SHP77 (cell line): ENCODE measurements around the gene MPP2.
"Not testable (repeated sequence)": the region's sequence is repeated elsewhere in the genome, so short reads cannot be mapped to it uniquely, and the experiment has no call there.

ENCODE experiments used
- DNase-seq, 2 experiments: peaks; one replicate each; lab custom pipeline; 2025; lab: John Stamatoyannopoulos, UW

MPP2 gene

DNA sequence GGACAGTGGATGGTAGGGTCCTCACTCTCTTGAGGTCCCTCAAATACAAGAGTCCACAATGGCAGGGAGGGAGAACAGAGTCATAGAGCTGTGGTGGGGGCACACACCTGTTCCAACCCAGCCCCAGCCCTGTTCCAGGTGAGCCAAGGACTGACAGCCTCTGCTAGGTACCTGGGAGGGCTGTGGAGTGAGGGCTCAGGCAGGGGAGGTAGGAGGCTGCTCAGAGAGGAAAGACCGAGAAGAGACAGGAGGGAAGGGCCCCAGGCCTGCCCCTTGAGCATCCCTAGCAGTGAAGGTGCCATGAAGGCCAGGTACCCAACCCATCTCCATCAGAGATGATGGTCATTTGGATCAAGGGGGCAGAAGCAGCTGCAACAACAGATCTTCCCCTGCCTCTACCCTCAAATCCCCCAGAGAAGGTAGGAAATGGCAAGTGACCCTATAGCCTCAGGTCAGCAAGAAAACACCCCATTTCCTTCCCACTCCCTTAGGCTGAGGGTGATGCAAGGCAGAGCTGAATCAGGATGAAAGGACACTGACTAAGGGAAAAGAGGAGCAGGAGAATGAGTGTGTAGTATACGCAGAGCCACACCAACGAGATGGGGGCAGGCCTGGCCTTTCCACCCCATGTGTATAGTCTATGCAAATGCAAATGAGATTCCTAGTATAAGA lies 31.7 kb downstream of the MPP2 start:
- no peak for DNase-seq

DNA sequence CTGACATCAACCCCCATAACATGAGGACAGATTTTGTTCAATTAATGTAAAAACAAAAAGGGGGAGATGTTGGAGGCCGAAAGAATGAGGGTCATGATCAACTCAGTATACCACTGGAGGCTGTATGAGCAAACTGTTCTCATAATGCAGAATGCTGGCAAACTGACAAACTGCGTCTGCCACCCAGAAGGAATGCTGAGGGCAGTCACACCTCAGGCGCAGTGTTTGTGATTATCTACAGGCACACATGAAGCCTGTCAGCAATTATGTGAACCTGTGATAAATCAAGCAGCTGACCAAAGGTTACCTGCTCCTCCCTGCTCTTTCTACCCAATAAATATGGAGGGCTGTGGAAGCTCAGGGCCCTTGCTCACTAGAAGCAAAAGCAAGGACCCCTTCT lies 33.0 kb downstream of the MPP2 start:
- no peak for DNase-seq

DNA sequence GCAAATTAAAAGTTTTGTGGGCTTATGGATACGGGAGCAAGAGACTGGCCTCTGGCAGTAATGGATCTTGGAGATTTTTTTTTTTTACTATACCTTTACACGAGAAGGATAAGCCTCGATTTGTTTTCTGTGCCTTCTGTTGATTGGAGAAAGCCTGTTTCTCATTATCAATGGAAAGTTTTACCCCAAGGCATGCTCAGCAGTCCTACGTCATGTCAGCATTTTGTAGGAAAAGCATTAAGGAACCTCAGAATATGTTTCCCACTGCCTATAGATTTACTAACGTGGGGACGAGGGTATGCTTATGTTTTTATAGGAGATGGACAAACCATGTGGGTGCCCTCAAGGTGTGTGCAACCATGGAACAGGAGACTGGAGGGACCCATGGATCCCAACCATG lies 33.5 kb downstream of the MPP2 start:
- DNase-seq, result no peak

DNA sequence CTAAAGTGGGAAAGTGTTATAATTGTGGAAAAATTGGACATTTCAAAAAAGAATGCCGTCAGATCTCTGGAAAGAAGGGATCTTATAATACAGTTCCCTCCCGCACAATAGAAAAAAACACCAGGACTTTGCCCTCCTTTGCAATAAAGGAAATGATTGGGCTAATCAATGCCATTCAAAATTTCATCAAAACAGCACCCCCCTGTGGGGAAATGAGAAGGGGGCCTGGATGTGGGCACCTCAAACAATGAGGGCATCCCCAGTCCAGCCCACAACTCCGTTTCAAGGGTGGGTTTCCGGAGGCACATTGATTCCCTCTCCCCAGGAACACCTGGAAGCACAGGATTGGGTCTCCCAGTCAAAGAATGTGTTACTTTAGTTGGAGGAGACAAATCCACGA lies 34.2 kb downstream of the MPP2 start:
- no peak for DNase-seq

DNA sequence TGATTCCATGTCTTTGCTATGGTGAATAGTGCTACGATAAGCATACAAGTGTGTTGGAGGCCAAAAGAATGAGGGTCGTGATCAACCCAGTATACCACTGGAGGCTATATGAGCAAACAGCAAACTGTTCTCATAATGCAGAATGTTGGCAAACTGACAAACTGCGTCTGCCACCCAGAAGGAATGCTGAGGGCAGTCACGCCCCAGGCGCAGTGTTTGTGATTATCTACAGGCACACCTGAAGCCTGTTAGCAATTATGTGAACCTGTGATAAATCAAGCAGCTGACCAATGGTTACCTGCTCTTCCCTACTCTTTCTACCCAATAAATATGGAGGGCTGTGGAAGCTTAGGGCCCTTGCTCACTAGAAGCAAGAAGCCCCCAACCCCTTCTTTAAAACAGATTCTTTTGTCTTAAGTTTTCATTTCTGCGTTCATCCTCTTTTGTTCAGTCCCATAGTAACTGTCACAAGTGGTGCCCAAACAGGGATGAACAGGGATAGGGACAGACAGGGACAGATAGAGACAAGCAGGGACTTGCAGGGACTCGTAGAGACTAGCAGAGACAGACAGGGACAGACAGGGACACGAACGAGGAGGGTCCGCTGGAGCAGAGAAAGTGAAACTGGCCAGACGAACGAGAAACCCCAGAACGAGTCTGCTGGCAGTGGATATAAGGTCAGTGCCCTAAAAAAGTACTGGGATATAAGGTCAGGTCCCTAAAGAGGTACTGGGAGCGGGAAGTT lies 35.2 kb downstream of the MPP2 start:
- DNase-seq, result peak in 1 of 2 experiments; percentile 4

DNA sequence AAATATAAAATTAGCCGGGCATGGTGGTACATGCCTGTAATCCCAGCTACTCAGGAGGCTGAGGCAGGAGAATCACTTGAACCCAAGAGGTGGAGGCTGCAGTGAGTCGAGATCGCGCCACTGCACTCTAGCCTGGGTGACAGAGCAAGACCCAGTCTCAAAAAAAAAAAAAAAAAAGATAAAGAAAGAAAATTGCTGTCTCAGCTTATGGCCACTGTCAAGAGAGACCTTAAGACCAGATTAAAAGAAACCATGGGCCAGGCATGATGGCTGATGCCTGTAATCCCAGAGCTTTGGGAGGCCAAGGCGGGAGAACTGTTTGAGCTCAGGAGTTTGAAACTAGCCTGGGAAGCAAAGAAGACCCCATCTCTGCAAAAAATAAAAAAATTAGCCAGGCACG lies 38.3 kb downstream of the MPP2 start:
- DNase-seq, result not testable (repeated sequence)

DNA sequence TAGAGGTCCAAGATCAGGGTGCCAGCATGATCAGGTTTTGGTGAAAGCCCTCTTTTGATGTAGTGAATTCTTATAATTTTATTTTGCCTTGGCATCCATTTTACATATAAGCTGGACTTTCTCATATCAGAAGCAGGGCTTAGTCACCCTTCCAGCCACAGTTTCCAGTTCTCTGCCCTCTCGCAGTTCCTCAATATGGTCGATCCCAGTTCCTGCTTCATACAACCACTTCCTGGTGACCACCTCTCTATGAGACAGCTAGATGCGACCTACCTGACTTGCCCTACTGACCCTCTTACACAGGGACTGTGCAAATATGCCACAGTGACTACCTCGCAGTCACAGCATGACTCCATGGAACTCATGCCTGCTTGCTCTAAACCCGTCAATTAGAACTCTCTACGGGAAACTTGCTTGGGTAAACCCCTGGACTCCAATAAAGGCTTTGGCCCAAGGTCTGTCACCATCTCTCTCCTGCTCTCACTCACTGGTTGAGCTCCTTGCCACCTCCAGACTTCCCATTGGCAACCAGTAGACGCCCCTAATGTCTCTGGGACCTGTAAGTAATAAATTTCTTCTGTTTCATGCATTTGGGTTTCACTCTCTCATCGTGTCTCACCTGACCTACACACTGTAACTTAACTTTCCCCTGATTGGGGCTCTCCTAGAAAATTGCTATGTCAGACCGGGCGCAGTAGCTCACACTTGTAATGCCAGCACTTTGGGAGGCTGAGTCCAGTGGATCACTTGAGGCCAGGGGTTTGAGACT lies 38.9 kb downstream of the MPP2 start:
- DNase-seq, result no peak

DNA sequence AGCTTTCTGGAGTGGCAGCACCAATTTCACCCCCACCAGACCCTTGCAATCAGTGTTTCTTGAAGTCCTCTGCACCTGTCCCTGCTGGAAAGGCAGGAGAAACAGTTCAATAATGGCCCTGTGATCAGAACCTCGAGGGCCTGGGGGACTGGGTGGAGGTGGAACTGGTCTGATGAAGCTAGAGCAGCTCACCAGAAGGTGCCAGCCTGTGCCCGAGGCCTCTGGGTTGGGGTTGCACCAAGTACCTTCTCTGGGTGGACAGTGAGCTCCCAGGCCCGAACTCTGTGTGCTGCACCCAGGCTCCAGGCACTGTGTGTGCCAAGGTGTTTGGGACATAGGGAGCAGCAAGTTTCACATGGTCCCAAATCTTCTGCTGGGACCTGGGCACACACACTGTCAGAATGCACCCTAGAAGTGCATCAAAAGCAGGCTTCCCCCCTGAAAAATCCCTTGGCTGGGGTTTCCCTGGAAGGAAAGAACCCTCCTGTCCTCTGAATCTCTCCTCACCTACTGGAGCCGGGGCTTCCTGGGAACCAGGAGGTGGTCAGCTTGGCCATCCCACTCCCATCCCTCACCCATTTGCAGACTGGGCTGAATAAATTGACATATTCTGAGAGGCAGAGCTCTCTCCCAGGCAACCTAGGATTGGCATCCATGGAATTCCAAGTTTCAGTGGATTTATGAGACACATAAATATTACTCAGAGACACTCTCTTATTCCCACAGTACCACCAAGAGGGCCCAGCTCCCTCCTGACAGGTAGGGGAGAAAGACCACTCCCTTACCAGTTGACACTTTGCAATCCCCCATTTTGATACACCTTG lies 43.0 kb downstream of the MPP2 start:
- no peak for DNase-seq

DNA sequence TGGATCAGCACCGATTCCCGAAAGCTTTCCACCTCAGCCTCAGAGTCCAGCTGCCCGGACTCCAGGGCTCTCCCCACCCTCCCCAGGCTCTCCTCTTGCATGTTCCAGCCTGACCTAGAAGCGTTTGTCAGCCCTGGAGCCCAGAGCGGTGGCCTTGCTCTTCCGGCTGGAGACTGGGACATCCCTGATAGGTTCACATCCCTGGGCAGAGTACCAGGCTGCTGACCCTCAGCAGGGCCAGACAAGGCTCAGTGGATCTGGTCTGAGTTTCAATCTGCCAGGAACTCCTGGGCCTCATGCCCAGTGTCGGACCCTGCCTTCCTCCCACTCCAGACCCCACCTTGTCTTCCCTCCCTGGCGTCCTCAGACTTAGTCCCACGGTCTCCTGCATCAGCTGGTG lies 45.4 kb downstream of the MPP2 start:
- no peak for DNase-seq

DNA sequence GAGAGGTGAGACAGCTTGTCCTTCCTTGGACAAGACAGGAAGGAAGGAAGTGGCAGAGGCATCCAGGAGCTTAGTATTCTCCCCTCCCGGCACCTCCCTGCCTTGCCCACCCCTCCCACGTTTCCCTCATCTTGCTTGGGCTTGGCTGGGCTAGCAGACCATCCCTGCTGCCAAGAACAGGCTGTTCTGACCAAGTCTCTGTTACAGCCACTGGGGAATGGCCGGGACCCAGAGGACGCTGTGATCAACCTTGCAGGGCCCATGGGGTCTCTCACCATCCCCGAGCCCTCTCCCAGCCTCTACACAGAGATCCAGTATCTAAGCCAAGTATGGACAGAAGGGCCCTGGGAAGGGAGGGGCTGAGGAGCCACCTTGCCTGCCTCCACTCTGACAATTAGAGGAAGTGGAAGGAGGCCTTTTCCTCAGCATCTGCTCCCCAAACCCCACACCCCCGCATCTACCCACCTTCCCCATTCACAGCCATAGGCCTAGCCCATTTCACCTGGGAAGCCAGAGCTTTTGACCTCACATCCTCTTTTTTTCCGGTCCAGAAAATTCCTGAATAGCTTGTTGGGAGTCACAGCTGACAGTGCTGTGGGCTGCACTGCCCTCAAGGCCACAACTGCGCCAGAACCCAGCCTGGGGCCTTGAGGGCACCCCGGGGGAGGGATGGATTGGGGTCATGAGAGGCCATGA lies 46.3 kb downstream of the MPP2 start:
- DNase-seq, result no peak

DNA sequence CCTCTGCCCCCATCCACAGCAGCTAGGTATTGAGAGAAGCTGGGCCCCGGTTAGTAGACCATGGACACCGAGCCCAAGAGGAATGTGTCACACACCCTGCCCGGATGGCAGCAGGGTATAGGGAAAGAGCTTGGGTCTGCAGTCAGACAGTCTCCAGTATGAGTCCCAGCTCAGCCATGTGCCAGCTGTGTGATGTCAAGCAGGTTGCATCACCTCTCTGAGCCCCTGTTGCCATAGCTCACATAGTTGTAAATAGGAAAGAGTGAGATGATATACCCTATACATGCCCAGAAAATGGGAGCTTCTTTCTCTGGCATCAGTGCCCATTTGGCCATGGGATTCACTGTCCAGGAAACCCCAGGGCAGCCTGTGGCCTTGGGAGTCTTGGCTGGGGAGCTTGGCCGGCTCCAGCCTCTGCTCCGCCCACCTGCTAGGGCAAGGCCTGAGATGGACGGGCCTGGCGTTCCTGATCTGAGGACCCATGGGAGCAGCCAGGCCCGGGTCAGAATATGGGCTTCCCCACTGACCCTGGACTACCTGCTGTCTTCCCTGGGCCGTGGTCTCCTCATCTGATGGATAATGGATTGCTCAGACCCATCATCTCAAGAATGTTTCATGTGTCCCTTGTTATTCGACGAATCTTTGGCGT lies 47.1 kb downstream of the MPP2 start:
- no peak for DNase-seq

DNA sequence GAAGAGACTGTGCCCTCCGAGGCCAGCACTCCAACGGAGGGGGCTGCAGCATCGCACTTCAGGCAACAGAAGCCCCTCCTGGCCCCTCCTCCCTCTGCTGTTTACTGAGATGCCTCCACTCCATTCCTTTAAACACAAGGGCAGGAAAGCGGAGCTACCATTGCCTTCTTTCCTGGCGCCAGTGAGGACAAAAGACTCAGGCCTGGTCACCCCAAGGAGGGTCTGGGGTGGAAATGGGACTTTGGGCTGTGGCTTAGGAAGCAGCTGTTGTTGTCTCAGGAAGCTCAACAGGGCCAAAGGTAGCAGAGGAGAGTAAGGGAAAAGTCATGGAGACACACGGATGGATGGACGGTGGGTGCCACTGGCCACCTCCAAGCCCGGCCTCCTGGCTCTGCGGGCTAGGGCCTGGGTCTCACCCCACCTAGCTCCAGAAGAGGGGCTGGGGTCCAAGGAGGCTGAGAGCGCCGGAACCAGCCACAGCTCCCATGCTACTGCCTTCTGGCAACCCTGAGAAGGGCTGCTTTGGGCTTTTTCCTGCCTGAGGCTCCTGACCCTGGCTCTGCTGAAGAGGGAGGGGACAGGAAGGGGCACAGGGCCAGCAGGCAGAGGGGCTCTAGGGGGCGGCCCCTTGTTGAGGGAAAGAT lies 49.3 kb downstream of the MPP2 start:
- DNase-seq, result no peak

DNA sequence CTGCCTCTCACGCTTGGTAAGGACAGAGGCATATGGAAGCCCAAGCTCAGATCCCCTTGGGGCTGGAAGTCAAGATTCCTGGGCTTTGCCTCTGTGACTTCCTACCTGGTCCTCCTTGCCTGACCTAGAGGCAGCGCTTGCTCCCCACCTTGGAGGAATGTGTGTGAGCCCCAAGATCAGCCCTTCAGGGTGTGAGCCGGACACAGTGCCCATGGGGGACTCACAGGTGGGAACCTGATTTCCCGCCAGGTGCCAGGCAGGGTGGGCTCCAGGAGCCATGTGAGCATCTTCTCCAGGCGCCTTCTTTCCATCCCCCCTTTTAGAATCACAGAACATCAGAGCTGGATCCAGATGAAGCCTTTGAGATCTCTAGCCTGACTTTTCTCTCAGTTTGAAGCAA lies 50.2 kb downstream of the MPP2 start:
- no peak for DNase-seq

DNA sequence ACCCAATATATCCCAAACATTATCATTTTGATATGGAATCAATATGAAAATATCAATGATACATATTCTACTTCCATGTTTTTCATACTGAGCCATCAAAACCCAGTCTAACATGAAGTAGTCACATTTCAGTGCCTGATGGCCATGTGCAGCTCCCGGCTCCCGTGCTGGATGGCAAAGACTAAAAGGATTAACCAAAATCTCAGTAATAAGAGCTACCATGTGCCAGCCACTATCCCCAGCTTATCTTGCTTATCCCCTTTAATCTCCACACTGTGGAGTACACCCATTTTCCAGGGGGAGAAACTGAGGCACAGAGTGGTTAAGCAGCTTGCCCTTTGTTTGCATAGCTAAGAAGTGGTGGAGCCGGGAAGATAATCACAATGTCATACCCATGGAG lies 51.2 kb downstream of the MPP2 start:
- DNase-seq, result no peak

DNA sequence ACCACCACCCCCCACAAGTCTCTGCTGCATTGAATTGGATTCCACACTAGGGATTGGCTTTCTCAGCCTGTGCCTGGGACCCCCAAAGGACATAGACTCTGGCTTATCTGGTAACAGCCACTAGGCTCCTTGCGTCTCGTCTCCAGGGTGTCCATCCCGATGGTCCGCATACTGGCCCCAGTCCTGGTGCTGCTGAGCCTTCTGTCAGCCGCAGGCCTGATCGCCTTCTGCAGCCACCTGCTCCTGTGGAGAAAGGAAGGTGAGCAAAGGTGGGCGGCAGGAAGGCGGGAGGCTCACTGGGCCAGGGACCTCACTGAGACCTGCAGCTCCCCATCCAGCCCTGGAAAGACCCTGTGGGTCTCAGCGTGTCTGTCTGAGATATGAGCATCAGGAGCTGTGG lies 52.3 kb downstream of the MPP2 start:
- DNase-seq, result no peak

DNA sequence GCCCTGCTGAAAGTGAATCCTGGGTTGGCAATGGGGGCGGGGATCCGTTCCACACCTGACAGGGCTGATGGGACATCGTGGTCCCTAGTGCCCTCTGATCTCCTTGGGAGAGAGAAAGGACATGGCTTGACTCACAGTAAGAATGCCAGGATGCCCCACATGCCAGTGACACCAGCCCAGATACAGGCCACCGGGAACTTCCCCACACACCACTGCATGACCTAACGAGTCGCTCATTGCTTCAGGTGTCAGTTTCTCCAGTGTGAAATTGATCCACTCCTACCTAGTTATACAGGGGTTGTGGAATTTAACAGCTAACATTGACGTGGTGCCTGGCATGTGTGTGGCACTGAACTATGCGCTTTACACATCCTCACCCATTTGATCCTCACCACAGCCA lies 52.8 kb downstream of the MPP2 start:
- DNase-seq, result no peak

DNA sequence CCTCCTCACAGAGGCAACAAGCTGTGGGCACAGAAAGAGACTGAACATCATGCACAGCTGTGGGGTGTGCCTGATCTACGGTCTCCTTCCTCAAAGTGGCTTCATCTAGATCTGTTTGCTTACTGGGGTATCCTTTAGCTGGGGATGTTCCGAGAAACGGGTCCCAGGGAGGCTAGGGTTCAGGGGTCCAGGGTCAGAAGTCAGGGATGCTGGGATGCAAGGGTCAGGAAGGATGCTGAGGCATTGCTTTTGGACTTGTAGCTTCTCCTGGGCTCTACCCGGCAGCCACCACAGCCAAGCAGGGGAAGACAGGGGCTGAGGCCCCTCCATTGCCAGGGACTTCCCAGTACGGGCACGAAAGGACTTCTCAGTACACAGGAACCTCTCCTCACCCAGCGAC lies 53.8 kb downstream of the MPP2 start:
- DNase-seq, result no peak

DNA sequence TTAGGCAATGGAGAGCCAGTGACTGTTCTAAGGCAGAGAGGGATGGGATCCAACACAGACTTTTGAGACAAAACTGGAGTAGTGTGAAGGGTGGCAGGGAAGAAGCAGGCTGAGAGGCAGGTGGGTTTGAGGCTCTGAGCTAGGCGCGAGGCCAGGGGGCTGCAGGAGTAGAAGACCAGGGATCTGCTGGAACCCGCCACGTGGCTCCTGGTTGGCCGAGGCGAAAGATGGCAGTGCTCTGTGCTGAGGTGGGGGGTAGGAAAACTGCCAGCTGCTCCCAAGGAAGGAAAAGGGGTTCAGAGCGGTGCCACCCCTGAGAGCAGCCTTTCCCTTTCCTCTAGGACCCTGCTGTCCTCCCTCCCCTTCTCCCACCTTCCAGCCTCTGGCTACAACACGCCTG lies 54.8 kb downstream of the MPP2 start:
- no peak for DNase-seq

DNA sequence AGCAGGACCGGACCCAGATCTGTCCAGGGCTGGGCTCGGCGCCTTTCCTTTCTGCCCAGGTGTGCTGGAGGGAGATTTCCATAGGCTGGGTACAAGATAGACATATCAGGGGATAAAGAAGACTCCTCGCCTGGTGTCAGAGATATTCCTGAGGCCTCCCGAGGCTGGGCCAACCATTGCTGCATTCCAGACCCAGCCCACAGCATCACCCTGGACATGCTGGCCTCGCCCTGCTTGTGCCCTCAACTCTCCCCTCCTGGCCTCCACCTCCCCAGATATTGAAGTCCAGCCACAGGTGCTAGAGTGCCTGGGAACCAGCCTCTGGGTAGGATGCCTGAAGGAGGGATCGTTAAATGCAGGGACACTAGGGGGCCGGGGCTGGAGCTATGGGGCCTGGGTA lies 58.2 kb downstream of the MPP2 start:
- no peak for DNase-seq

DNA sequence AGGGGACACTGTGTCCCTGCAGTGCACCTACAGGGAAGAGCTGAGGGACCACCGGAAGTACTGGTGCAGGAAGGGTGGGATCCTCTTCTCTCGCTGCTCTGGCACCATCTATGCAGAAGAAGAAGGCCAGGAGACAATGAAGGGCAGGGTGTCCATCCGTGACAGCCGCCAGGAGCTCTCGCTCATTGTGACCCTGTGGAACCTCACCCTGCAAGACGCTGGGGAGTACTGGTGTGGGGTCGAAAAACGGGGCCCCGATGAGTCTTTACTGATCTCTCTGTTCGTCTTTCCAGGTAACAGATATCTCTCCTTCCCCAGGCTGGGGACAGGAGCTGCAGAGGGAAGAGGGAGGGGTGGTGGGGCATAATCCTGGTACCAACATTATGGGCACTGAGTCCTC lies 58.7 kb downstream of the MPP2 start:
- DNase-seq, result no peak

DNA sequence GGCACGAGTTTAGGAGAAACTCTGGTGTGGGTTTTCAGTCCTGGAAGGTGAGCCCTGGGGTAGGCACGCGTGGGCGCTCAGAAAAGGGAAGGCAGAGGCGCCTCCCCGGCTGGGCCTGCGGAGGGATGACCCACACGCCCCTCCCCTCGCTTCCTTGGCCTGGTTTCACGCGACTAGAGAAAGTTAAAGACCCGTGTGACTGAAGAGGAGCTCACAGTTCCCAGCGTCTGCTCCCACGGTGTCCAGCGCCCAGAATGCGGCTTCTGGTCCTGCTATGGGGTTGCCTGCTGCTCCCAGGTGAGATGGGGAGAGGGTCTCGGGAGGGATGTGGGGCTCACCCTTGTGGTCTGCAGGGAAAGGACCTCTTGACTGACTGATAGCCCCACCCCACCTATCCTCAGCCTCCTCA lies 60.4 kb downstream of the MPP2 start, which contains the start of gene CD300LG:
TSS of gene CD300LG (plus strand) at position 214 of the 409 bp plus-strand sequence. CDS start at position 255, 41 bp downstream.
- DNase-seq, result no peak
